GM12875 (cell line): ENCODE results near the gene CELA3B.

Source experiments
- H3K4me3 ChIP-seq: one replicate; pipeline ENCODE4 v1.5.1; 2011; ENCODE audit warnings: low read depth, low read length, control low read depth
- CTCF ChIP-seq: IDR thresholded peaks from 2 replicates; pipeline ENCODE4 v1.5.1; 2011; ENCODE audit warnings: low read depth, mild to moderate bottlenecking, control low read depth, inconsistent platforms, low read length, moderate library complexity, borderline replicate concordance; ENCODE audit not compliant: insufficient read depth

The CELA3B gene

GRCh38 chr1:21933397-21934248, 43.2 kb upstream of the CELA3B start:
- no peak for TF ChIP-seq CTCF
- H3K4me3 ChIP-seq = no peak overlapping the region

DNA sequence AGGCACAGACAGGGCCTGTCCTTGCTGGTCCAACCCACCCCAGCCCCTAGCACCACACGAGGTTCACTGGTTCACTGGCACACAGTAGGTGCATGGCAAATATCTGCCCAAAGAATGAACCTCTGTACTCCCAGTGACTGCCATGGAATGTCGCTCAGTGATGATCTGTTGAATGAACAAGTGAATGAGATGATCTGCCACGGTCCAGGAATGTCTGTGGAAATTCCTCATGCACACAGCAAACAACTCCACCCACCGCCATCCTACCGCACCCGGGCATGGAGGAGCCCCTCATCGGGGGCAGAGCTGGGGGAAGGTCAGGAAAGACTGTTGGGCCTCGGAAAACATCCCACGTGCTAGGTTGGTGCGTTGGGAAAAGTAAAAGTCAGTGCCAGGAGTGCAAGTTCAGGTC, 41.4 kb upstream of the CELA3B start:
- TF ChIP-seq CTCF = no peak
- H3K4me3 ChIP-seq = no peak overlapping the region

GRCh38 chr1:21935891-21936365, 40.9 kb upstream of the CELA3B start:
- no peak for TF ChIP-seq CTCF
- H3K4me3 ChIP-seq = no peak overlapping the region

DNA sequence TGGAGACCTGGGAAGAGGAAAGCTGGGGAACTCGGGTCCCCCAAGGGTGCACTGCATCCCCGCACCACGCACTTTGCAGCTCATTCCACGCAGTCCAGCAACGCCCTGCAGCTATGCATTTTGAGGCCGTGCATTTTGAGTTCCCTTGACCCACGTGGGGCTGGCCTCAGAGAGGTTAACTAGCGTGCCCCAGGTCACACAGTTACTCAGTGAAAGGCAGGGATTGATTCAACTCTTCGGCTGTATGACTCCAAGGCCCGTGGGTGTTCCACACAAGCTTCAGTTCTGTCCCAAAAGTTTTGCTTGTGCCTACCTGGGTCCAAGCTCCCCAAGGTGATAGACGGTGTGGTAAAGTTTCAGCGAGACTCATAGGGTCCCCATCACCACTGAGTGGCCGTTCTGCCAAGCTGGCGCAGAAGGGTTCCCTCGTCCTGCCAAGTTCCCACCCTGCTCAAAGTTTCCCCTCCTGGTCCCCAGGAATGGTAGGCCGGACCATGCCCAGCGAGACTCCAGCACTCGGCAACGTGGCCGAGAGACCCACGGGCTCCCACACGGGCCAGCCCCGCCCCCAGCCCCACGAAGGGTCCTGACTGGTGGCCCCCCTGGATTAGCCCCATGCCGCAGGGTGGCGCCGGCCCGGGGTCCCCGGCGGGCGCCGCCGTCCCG, 40.3 kb upstream of the CELA3B start:
- H3K4me3 ChIP-seq = no peak overlapping the region
- TF ChIP-seq CTCF = no peak

DNA sequence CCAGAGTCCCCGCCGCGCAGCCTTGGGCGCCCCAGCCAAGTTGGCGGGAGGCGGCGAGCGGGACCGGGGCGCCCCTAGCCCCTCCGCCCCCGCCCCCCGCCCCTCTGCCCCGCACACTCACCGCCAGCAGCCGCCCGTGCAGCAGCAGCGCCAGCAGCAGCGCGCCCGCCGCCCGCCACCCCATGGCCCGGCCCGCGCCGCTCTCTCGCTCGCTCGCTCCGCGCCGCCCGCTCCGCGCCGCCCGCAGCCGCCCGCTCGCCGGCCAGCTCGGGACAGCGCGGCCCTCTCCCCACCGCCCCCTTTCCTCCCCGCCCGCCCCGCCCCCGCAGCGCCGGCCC, 39.8 kb upstream of the CELA3B start, which contains the start of gene HSPG2:
Gene HSPG2, minus strand, starts transcription at position 277 of the 338 bp plus-strand sequence. Its CDS starts 93 bp downstream, at position 184.
- no peak for TF ChIP-seq CTCF
- no peak within 1 kb of the TSS for H3K4me3 ChIP-seq

DNA sequence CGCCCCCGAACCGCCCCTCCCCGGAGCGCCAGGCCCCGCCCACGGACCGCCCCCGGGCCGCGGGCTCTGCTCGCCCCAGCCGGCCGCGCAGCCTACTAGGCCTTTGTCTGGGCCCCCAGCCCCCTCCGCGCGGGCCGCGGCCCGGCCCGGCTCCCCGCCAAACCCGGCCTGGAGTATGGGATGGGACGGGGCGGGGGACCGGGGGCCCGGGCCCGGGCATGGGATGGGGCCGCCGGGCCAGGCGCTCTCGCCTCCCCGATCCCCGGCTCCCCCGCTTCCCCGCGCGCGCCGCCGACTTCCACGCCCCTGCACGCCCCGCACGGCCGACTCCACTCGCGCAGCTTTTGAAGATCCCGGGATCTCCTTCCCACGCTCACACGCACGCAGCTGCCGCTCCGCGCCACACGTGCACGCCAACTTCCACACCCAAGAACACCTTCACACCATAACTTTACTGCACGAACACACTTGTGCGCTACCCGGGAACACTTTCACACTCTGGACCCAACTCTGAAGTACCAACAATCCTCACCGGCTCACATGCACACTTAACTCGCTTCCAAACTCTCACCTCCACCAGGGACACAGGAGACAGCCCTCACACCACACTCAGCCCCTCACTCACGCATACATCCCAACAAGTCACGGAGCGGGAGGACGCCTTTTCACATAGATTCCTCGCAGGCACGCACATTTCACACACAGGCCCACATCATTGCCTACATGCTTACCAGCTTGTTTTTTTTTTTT, 39.3 kb upstream of the CELA3B start:
- no peak for TF ChIP-seq CTCF
- H3K4me3 ChIP-seq = no peak overlapping the region
